Uterus (tissue), 4 donors: Measurements from ENCODE around the gene NR4A3. TPM values are rescaled to one million over a fixed set of nuclear protein-coding genes. Genes with fewer than 3 reads are reported as not detected.

ENCODE experiments used
- DNase-seq, 2 donors: peaks; one replicate each; pipeline ENCODE4 v3.0.0-alpha.2; 2019 to 2020
- H3K27ac ChIP-seq, 2 donors: fragments of 200-600 bp; sonication (generic); 1 replicate in 1 of 2; 2 replicates in 1 of 2; pipeline ENCODE4 v1.5.1; 2016 to 2018
- H3K27me3 ChIP-seq, 2 donors: fragments of 200-600 bp; sonication (generic); one replicate each; pipeline ENCODE4 v1.5.1; 2018 to 2019; ENCODE audit warnings: control low read depth in 1 of 2
- H3K36me3 ChIP-seq, 2 donors: fragments of 200-600 bp; sonication (generic); one replicate each; pipeline ENCODE4 v1.5.1; 2019; ENCODE audit warnings: control low read depth in 1 of 2
- H3K4me1 ChIP-seq, 2 donors: fragments of 200-600 bp; sonication (generic); one replicate each; pipeline ENCODE4 v1.5.1; 2018 to 2019; ENCODE audit warnings: control low read depth in 1 of 2
- H3K4me3 ChIP-seq, 2 donors: fragments of 200-600 bp; sonication (generic); 1 replicate in 1 of 2; 2 replicates in 1 of 2; pipeline ENCODE4 v1.5.1; 2018 to 2019; ENCODE audit warnings: mild to moderate bottlenecking in 1 of 2
- H3K9me3 ChIP-seq, 2 donors: fragments of 200-600 bp; sonication (generic); one replicate each; pipeline ENCODE4 v1.5.1; 2019; ENCODE audit warnings: control low read depth in 1 of 2
- POLR2A ChIP-seq, 2 donors: fragments of 450-650 bp; IDR thresholded peaks; one replicate each; pipeline ENCODE4 v1.6.1; 2016; ENCODE audit warnings: antibody characterized with exemption in 2 of 2, mild to moderate bottlenecking in 1 of 2, moderate library complexity in 1 of 2
- intact Hi-C: fragments of 100-400 bp; cut with DNase I; formaldehyde crosslinking; loops from one replicate; pipeline ENCODE4 v1.15.1; 2023; ENCODE audit warnings: low total_unique reads
- total RNA-seq, 4 donors: library from RNA; depleted of rRNA in 3 of 4; stranded (reverse); fragments of >200 nt in 3 of 4; gene quantifications; one replicate each; pipeline versions ENCODE4 v1.1.0 to v1.2.4, GENCODE V29; 2014 to 2023
- TF ChIP-seq, protein P1 (sequence below), 4 experiments: fragments of 200-600 bp in 2 of 4; fragments of 450-650 bp in 2 of 4; sonication (generic) in 2 of 4; IDR thresholded peaks; one replicate each; pipeline ENCODE4 v1.5.1; 2016 to 2019; ENCODE audit warnings: antibody characterized with exemption in 4 of 4, mild to moderate bottlenecking in 2 of 4, moderate library complexity in 1 of 4
- donor health status: DM: yes; HTN: yes; CAD: no.

The NR4A3 gene
- total RNA-seq, 4 donors from 2014 or later: under 0.01 to 5.5 (median 2.0) TPM

DNA sequence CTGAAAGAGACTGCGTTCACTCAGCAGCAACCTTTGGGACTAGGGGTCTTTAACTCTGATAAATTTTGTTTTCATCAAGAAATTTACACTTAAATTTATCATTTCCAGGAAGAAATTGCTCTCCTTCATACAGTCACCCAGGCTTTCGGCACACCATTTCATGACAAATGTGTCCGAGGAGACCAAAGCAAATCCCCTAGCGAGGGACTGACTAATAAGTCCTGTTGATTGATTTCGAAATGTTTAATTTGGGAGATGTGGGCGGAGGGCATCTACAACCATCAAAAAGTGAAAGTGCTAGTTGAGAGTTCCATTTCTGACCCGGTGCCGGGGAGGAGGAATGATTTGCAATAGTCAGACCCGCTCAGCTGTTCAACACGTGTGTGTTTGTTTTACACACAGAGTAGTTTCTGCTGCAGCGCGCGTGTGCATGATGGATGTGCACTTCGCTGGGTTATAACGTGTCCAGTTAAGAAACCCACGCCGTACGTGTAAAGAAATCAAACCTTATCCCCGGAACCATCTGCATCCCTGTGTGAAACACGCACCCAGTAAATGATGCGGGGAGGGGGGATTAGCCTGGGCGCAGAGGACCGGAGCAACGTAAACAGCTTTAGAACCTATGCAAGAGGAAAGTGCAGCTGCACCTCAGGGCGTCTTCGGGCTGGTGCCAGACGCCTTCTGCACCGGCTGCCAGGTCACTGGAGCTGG, 845 bp upstream of the NR4A3 start:
- peak overlapping the region; percentile 57 to 81 for H3K4me3 ChIP-seq
- intact Hi-C loops: loop anchor here (10.0 kb wide), 1 partner anchor 594 kb away; no protein-coding TSS in a partner anchor
- H3K27me3 ChIP-seq: no peaks in the 10 kb centered on the region
- TF ChIP-seq, protein P1, sequence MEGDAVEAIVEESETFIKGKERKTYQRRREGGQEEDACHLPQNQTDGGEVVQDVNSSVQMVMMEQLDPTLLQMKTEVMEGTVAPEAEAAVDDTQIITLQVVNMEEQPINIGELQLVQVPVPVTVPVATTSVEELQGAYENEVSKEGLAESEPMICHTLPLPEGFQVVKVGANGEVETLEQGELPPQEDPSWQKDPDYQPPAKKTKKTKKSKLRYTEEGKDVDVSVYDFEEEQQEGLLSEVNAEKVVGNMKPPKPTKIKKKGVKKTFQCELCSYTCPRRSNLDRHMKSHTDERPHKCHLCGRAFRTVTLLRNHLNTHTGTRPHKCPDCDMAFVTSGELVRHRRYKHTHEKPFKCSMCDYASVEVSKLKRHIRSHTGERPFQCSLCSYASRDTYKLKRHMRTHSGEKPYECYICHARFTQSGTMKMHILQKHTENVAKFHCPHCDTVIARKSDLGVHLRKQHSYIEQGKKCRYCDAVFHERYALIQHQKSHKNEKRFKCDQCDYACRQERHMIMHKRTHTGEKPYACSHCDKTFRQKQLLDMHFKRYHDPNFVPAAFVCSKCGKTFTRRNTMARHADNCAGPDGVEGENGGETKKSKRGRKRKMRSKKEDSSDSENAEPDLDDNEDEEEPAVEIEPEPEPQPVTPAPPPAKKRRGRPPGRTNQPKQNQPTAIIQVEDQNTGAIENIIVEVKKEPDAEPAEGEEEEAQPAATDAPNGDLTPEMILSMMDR (IDR thresholded peaks at IDR 0.05): no peak
- no peak for TF ChIP-seq POLR2A (IDR thresholded peaks at IDR 0.05)
- H3K9me3 ChIP-seq: no peaks in the 10 kb centered on the region
- peaks cover 7 to 12% of the 10 kb centered on the region in 2 donors for H3K4me1 ChIP-seq
- peak overlapping the region; percentile 96 to 99 for H3K27ac ChIP-seq
- peak; percentile 73 to 81 for DNase-seq
- no peaks in the 10 kb centered on the region for H3K36me3 ChIP-seq

GRCh38 chr9:99822109-99822805, 572 bp downstream of the NR4A3 start:
- Histone ChIP-seq H3K4me1 (peaks cover 7 to 12% of the 10 kb centered on the region in 2 donors), H3K4me3 (peak overlapping the region; percentile 57 to 81), H3K27me3 (no peaks in the 10 kb centered on the region), H3K9me3 (no peaks in the 10 kb centered on the region), H3K36me3 (no peaks in the 10 kb centered on the region), H3K27ac (peak overlapping the region; percentile 96 to 99)
- intact Hi-C loops: loop anchor here (10.0 kb wide), 1 partner anchor 593 kb away; no protein-coding TSS in a partner anchor
- DNase-seq: peak; percentile 37 to 38
- TF ChIP-seq POLR2A (IDR thresholded peaks at IDR 0.05): no peak
- TF ChIP-seq, protein P1 (IDR thresholded peaks at IDR 0.05): peak in 1 of 4 experiments; percentile 13

GRCh38 chr9:99822806-99823591, 1.3 kb downstream of the NR4A3 start:
- intact Hi-C loops: loop anchor here (10.0 kb wide), 1 partner anchor 592 kb away; no protein-coding TSS in a partner anchor

GRCh38 chr9:99823681-99824377, 2.1 kb downstream of the NR4A3 start:
- peaks cover 0 to 12% of the 10 kb centered on the region in 2 donors for H3K4me1 ChIP-seq
- H3K9me3 ChIP-seq: no peaks in the 10 kb centered on the region
- peak overlapping the region; percentile 57 to 81 for H3K4me3 ChIP-seq
- peak; percentile 36 to 46 for DNase-seq
- no peaks in the 10 kb centered on the region for H3K36me3 ChIP-seq
- no peak for TF ChIP-seq POLR2A (IDR thresholded peaks at IDR 0.05)
- H3K27me3 ChIP-seq: no peaks in the 10 kb centered on the region
- intact Hi-C loops: loop anchor here (10.0 kb wide), 1 partner anchor 591 kb away; no protein-coding TSS in a partner anchor
- peak overlapping the region; percentile 96 to 99 for H3K27ac ChIP-seq

More at GRCh38 chr9:99822806-99823591, 1.3 kb downstream of the NR4A3 start:
- peak overlapping the region; percentile 57 to 81 for H3K4me3 ChIP-seq
- peak overlapping the region; percentile 96 to 99 for H3K27ac ChIP-seq
- no peak for TF ChIP-seq POLR2A (IDR thresholded peaks at IDR 0.05)
- TF ChIP-seq, protein P1 (IDR thresholded peaks at IDR 0.05): no peak
- no peaks in the 10 kb centered on the region for H3K36me3 ChIP-seq
- H3K9me3 ChIP-seq: no peaks in the 10 kb centered on the region
- peaks cover 7 to 12% of the 10 kb centered on the region in 2 donors for H3K4me1 ChIP-seq
- DNase-seq: peak; percentile 22 to 23
- no peaks in the 10 kb centered on the region for H3K27me3 ChIP-seq
